ENCODE results near the gene PPM1M.

- TF ChIP-seq CTCF (IDR thresholded peaks at IDR 0.05; ENCODE audit: low read depth, low read length): no peak
- no peak for TF ChIP-seq POLR2A (IDR thresholded peaks at IDR 0.05; ENCODE audit: extremely low read depth, insufficient read length)
- TF ChIP-seq MYC (IDR thresholded peaks at IDR 0.05; ENCODE audit: low read depth, low read length): no peak
Measured at GRCh38 chr3:52210037-52210436, 35.5 kb upstream of the PPM1M start.

Measured in NB4 (cell line).